B cell (primary cell): ENCODE data around the gene ARHGEF9. TPM values are rescaled to one million over a fixed set of nuclear protein-coding genes. Genes with fewer than 3 reads are reported as not detected.
"Not testable (repeated sequence)": the region's sequence is repeated elsewhere in the genome, so short reads cannot be mapped to it uniquely, and the experiment has no call there.

Source experiments
- ATAC-seq: fragments of 200-7000 bp; cut with Tn5 transposase; one replicate; pipeline ENCODE4 v1.10.0; 2021; ENCODE audit warnings: low read depth, mild to moderate bottlenecking, moderate number of reproducible peaks, moderate library complexity
- CTCF ChIA-PET: fragments of 350-600 bp; sonication (Branson Sonifier 250); formaldehyde crosslinking; loops from one replicate; lab custom pipeline; 2021; ENCODE audit warnings: antibody characterized with exemption, inconsistent platforms; lab: Charles Lee
- POLR2A ChIA-PET: fragments of 350-600 bp; sonication (Branson Sonifier 250); formaldehyde crosslinking; loops from one replicate; lab custom pipeline; 2021; ENCODE audit warnings: antibody characterized with exemption; lab: Charles Lee
- DNase-seq: peaks from one replicate; pipeline ENCODE4 v3.0.0; 2013
- H2AFZ ChIP-seq: 2 replicates; pipeline ENCODE4 v1.6.1; 2012; ENCODE audit warnings: mild to moderate bottlenecking, low read depth, low read length; ENCODE audit not compliant: insufficient read depth, poor library complexity, severe bottlenecking
- H3K27ac ChIP-seq, 2 donors: 1 replicate in 1 of 2; 2 replicates in 1 of 2; pipeline ENCODE4 v1.5.1; 2012 to 2013; ENCODE audit warnings: low read length in 2 of 2, mild to moderate bottlenecking in 2 of 2, moderate library complexity in 1 of 2
- H3K27me3 ChIP-seq, 4 experiments: fragments of 200-600 bp in 1 of 4; sonication (generic) in 1 of 4; replicated peaks in 1 of 4; 1 replicate in 2 of 4; 2 replicates in 2 of 4; pipeline versions ENCODE4 v1.6.1 to v1.7.0; 2013 to 2016; ENCODE audit warnings: low read length in 3 of 4, mild to moderate bottlenecking in 2 of 4, mixed read lengths in 1 of 4, moderate library complexity in 1 of 4; ENCODE audit not compliant: insufficient read depth in 4 of 4, control insufficient read depth in 3 of 4; ENCODE audit errors: control extremely low read depth in 1 of 4
- H3K36me3 ChIP-seq, 2 experiments: replicated peaks in 1 of 2; 1 replicate in 1 of 2; 2 replicates in 1 of 2; pipeline versions ENCODE4 v1.6.1 to v1.7.1; 2013; ENCODE audit warnings: low read length in 1 of 2; ENCODE audit not compliant: insufficient read depth in 2 of 2, control insufficient read depth in 1 of 2; ENCODE audit errors: control extremely low read depth in 1 of 2, extremely low read depth in 1 of 2
- H3K4me1 ChIP-seq, 2 donors: fragments of 200-600 bp in 1 of 2; sonication (generic) in 1 of 2; 1 replicate in 1 of 2; 2 replicates in 1 of 2; pipeline versions ENCODE4 v1.5.1 to v1.6.1; 2013 to 2017; ENCODE audit warnings: low read length in 2 of 2; ENCODE audit not compliant: control insufficient read depth in 2 of 2, insufficient read depth in 2 of 2
- H3K4me2 ChIP-seq: replicated peaks from 2 replicates; pipeline ENCODE3; 2012; ENCODE audit warnings: mild to moderate bottlenecking, low read depth, low read length; ENCODE audit not compliant: poor library complexity, severe bottlenecking
- H3K4me3 ChIP-seq, 5 experiments: fragments of 200-600 bp in 1 of 5; sonication (generic) in 1 of 5; 1 replicate in 3 of 5; 2 replicates in 2 of 5; pipeline versions ENCODE4 v1.5.1 to v1.7.0; 2011 to 2016; ENCODE audit warnings: low read length in 4 of 5, mild to moderate bottlenecking in 4 of 5, low read depth in 2 of 5, control low read depth in 1 of 5, moderate library complexity in 1 of 5; ENCODE audit not compliant: insufficient read depth in 1 of 5; ENCODE audit errors: control extremely low read depth in 1 of 5, extremely low read depth in 1 of 5
- H3K79me2 ChIP-seq: fragments of 200-600 bp; sonication (generic); one replicate; pipeline ENCODE4 v1.6.0; 2016; ENCODE audit warnings: low read length; ENCODE audit not compliant: control insufficient read depth, insufficient read depth
- H3K9ac ChIP-seq: fragments of 200-600 bp; sonication (generic); 2 replicates; pipeline ENCODE4 v1.6.1; 2017; ENCODE audit warnings: mild to moderate bottlenecking, low read length, moderate library complexity
- H3K9me3 ChIP-seq, 3 donors: one replicate each; pipeline versions ENCODE4 v1.6.1 to v1.7.1; 2013; ENCODE audit warnings: low read length in 2 of 3; ENCODE audit not compliant: control insufficient read depth in 2 of 3, insufficient read depth in 1 of 3; ENCODE audit errors: control extremely low read depth in 1 of 3
- H4K20me1 ChIP-seq: 2 replicates; pipeline ENCODE4 v1.6.0; 2012; ENCODE audit warnings: mild to moderate bottlenecking, low read length; ENCODE audit not compliant: insufficient read depth, control insufficient read depth, poor library complexity, severe bottlenecking
- H3K27ac Mint-ChIP-seq: one replicate; pipeline ENCODE4 v1.8.0; 2021; ENCODE audit warnings: mixed read lengths
- H3K27me3 Mint-ChIP-seq: one replicate; pipeline ENCODE4 v1.8.0; 2021; ENCODE audit warnings: mixed read lengths
- H3K4me1 Mint-ChIP-seq: one replicate; pipeline ENCODE4 v1.8.0; 2021; ENCODE audit warnings: mixed read lengths
- H3K4me3 Mint-ChIP-seq: one replicate; pipeline ENCODE4 v1.8.0; 2021; ENCODE audit warnings: mixed read lengths
- H3K9me3 Mint-ChIP-seq: one replicate; pipeline ENCODE4 v1.8.0; 2022; ENCODE audit warnings: mixed read lengths; ENCODE audit not compliant: insufficient read depth
- EZH2 ChIP-seq: IDR thresholded peaks from 2 replicates; pipeline ENCODE4 v1.6.1; 2012; ENCODE audit warnings: borderline replicate concordance, low read depth, mild to moderate bottlenecking, moderate library complexity, low read length; ENCODE audit not compliant: insufficient read depth, poor library complexity, severe bottlenecking
- WGBS: methylation state at CpG from one replicate; pipeline ENCODE4 v1.1.5; 2013; ENCODE audit warnings: missing lambda C conversion rate; ENCODE audit not compliant: insufficient coverage; 5-methylcytosine and 5-hydroxymethylcytosine counted together
- intact Hi-C: fragments of 100-400 bp; cut with micrococcal nuclease; formaldehyde crosslinking; loops from one replicate; pipeline ENCODE4 v1.10.0; 2022
- polyA plus RNA-seq: library from polyadenylated mRNA; depleted of rRNA; stranded (reverse); fragments of >200 nt; gene quantifications from 2 replicates; pipeline ENCODE4 v1.2.3, GENCODE V29; 2012
- total RNA-seq, 2 donors: library from RNA; stranded (reverse); fragments of 120-200 nt in 1 of 2; gene quantifications; 1 replicate in 1 of 2; 2 replicates in 1 of 2; pipeline versions ENCODE4 v1.2.3 to v1.2.4, GENCODE V29; 2013 to 2022
- TF ChIP-seq, protein P1 (sequence below): fragments of 200-600 bp; IDR thresholded peaks from one replicate; pipeline ENCODE4 v1.8.0; 2022; ENCODE audit warnings: antibody characterized with exemption, mild to moderate bottlenecking

The ARHGEF9 gene
- total and polyA plus RNA-seq, 2 donors (not counting 1 experiment from before 2014, with no cell fraction given), result 10.1 to 29.3 TPM

DNA sequence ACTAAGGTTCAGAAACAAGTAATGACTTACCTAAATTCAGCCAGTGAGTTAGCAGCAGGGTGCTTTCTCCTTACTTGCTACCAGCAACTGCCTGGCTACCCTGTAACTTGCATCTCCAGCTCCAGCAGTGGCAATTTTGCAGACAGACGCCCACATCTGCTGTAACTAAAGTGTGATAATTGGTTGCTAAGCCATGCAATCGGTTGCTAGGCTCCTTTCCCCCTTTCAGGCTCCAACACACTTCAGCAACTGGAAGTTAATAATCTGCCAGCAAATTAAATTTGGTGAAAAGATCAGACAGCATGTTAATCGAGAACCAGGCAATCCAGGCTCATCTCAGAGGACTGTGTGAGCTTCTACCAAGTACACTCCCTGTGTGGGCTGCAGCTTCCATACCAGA is 24.2 kb upstream of the ARHGEF9 start:
- POLR2A ChIA-PET, result no interaction called here
- no peak for ATAC-seq
- DNase-seq, result no peak
- Histone ChIP-seq H3K4me2 (no peak overlapping the region), H3K27ac (no peak overlapping the region), H3K9ac (no peak overlapping the region), H3K4me1 (no peaks in the 10 kb centered on the region), H3K4me3 (no peak overlapping the region), H3K36me3 (no peaks in the 10 kb centered on the region), H3K27me3 (no peaks in the 10 kb centered on the region), H3K9me3 (no peaks in the 10 kb centered on the region), H4K20me1 (no peaks in the 10 kb centered on the region), H3K79me2 (no peaks in the 10 kb centered on the region), H2AFZ (no peak overlapping the region)
- H3K9me3 Mint-ChIP-seq, result no peaks in the 10 kb centered on the region
- 100% methylated on average over 1 of the region's 3 CpGs for WGBS
- CTCF ChIA-PET, result no interaction called here
- H3K4me3 Mint-ChIP-seq, result no peak overlapping the region
- H3K27ac Mint-ChIP-seq, result no peak overlapping the region
- TF ChIP-seq, protein P1, sequence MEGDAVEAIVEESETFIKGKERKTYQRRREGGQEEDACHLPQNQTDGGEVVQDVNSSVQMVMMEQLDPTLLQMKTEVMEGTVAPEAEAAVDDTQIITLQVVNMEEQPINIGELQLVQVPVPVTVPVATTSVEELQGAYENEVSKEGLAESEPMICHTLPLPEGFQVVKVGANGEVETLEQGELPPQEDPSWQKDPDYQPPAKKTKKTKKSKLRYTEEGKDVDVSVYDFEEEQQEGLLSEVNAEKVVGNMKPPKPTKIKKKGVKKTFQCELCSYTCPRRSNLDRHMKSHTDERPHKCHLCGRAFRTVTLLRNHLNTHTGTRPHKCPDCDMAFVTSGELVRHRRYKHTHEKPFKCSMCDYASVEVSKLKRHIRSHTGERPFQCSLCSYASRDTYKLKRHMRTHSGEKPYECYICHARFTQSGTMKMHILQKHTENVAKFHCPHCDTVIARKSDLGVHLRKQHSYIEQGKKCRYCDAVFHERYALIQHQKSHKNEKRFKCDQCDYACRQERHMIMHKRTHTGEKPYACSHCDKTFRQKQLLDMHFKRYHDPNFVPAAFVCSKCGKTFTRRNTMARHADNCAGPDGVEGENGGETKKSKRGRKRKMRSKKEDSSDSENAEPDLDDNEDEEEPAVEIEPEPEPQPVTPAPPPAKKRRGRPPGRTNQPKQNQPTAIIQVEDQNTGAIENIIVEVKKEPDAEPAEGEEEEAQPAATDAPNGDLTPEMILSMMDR, result no peak
- TF ChIP-seq EZH2, result no peak
- no peaks in the 10 kb centered on the region for H3K4me1 Mint-ChIP-seq
- intact Hi-C loops, result no loop called here
- no peaks in the 10 kb centered on the region for H3K27me3 Mint-ChIP-seq

DNA sequence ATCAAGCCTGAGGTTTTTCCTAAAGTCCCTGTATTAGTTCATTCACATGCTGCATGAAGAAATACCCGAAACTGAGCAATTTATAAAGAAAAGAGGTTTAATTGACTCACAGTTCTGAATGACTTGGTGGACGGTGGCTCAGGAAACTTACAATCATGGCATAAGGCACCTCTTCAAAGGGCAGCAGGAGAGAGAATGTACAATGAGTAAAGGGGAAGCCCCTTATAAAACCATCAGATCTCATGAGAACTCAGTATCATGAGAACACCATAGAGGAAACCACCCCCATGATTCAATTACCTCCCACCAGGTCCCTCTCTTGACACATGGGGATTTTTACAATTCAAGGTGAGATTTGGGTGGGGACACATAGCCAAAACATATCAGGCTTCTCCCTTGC is 10.4 kb upstream of the ARHGEF9 start:
- H3K9me3 ChIP-seq, ATAC-seq, H3K27ac ChIP-seq, H4K20me1 ChIP-seq, H3K4me1 Mint-ChIP-seq, H3K36me3 ChIP-seq, intact Hi-C loops, H3K4me3 Mint-ChIP-seq, H3K9ac ChIP-seq, H3K4me2 ChIP-seq, DNase-seq, H3K9me3 Mint-ChIP-seq, CTCF ChIA-PET, H3K79me2 ChIP-seq, POLR2A ChIA-PET, H3K27ac Mint-ChIP-seq, H3K4me3 ChIP-seq, H3K27me3 ChIP-seq, H3K4me1 ChIP-seq, H2AFZ ChIP-seq: not testable (repeated sequence)
- H3K27me3 Mint-ChIP-seq, result peaks cover 14% of the 10 kb centered on the region
- no CpG with 5 or more reads among the region's 2 CpGs for WGBS
